ENCODE data around the gene COL6A5. TPM values are rescaled to one million over a fixed set of nuclear protein-coding genes. Genes with fewer than 3 reads are reported as not detected.
A peak's percentile ranks its signal among the peaks of the same experiment; 100 is the strongest.

The COL6A5 gene
- total and polyA plus RNA-seq, 9 donors: 0.04 to 0.07 (median 0.05) TPM; not detected in 6

GRCh38 chr3:130470126-130470525, 124.7 kb downstream of the COL6A5 start:
- no peak overlapping the region for H3K27ac ChIP-seq
- H3K9me3 ChIP-seq: peaks cover 0 to 3% of the 10 kb centered on the region in 2 donors
- no peak for DNase-seq
- 11 to 14% (median 13%) methylated on average over 3 of the region's 3 CpGs for WGBS, 3 donors
- peaks cover 2% of the 10 kb centered on the region for H3K4me1 ChIP-seq (ENCODE audit: insufficient read depth)
- no peaks in the 10 kb centered on the region for H3K36me3 ChIP-seq
- no peak for TF ChIP-seq CTCF (IDR thresholded peaks at IDR 0.05)
- TF ChIP-seq POLR2A (IDR thresholded peaks at IDR 0.05): no peak
- TF ChIP-seq EP300 (IDR thresholded peaks at IDR 0.05): no peak
- no peaks in the 10 kb centered on the region for H3K27me3 ChIP-seq
- no peak overlapping the region for H3K4me3 ChIP-seq
- intact Hi-C loops (cut with DNase I): no loop called here

- no peaks in the 10 kb centered on the region for H3K27me3 ChIP-seq
- peaks cover 2% of the 10 kb centered on the region for H3K4me1 ChIP-seq (ENCODE audit: insufficient read depth)
- intact Hi-C loops (cut with DNase I): no loop called here
- peaks cover 0 to 3% of the 10 kb centered on the region in 2 donors for H3K9me3 ChIP-seq
- no peak overlapping the region for H3K27ac ChIP-seq
- no peak overlapping the region for H3K4me3 ChIP-seq
- no peaks in the 10 kb centered on the region for H3K36me3 ChIP-seq
- DNase-seq: no peak
- TF ChIP-seq POLR2A (IDR thresholded peaks at IDR 0.05) (no peak), CTCF (IDR thresholded peaks at IDR 0.05) (no peak), EP300 (IDR thresholded peaks at IDR 0.05) (no peak)
- WGBS, 3 donors: 44 to 68% (median 64%) methylated on average over 2 of the region's 2 CpGs
Measured at GRCh38 chr3:130473416-130473815, 127.9 kb downstream of the COL6A5 start.

GRCh38 chr3:130480736-130481135, 135.3 kb downstream of the COL6A5 start:
- Histone ChIP-seq H3K27me3 (no peaks in the 10 kb centered on the region), H3K36me3 (no peaks in the 10 kb centered on the region), H3K4me1 (ENCODE audit: insufficient read depth) (no peaks in the 10 kb centered on the region), H3K4me3 (no peak overlapping the region), H3K9me3 (no peaks in the 10 kb centered on the region), H3K27ac (no peak overlapping the region)
- TF ChIP-seq EP300 (IDR thresholded peaks at IDR 0.05): no peak
- TF ChIP-seq POLR2A (IDR thresholded peaks at IDR 0.05): no peak
- peak in 1 of 3 donors; percentile 30 for TF ChIP-seq CTCF (IDR thresholded peaks at IDR 0.05)
- WGBS, 3 donors: 6 to 10% (median 7%) methylated on average over 4 of the region's 4 CpGs
- DNase-seq: peak; percentile 21 to 48 (median 41)
- intact Hi-C loops (cut with DNase I): no loop called here

GRCh38 chr3:130488288-130488687, 142.8 kb downstream of the COL6A5 start:
- intact Hi-C loops (cut with DNase I): no loop called here

More at GRCh38 chr3:130488288-130488687, 142.8 kb downstream of the COL6A5 start:
- DNase-seq: no peak
- Histone ChIP-seq H3K4me3 (no peak overlapping the region), H3K27me3 (no peaks in the 10 kb centered on the region), H3K36me3 (no peaks in the 10 kb centered on the region), H3K27ac (no peak overlapping the region), H3K9me3 (no peaks in the 10 kb centered on the region), H3K4me1 (ENCODE audit: insufficient read depth) (no peaks in the 10 kb centered on the region)
- 42 to 63% (median 56%) methylated on average over 1 of the region's 1 CpG for WGBS, 3 donors
- TF ChIP-seq EP300 (IDR thresholded peaks at IDR 0.05) (no peak), POLR2A (IDR thresholded peaks at IDR 0.05) (no peak), CTCF (IDR thresholded peaks at IDR 0.05) (no peak)

All from ovary (tissue), 9 donors.